Spleen (tissue), 7 donors: ENCODE results near the gene ACOX3.

Experiments
- CTCF ChIP-seq, 11 experiments: fragments of 200-600 bp in 7 of 11; fragments of 450-650 bp in 4 of 11; sonication (generic) in 4 of 11; IDR thresholded peaks in 8 of 11; conservative IDR thresholded peaks in 3 of 11; 1 replicate in 7 of 11; 2 replicates in 4 of 11; pipeline versions ENCODE4 v1.4.0 to v1.8.0; 2016 to 2021; ENCODE audit warnings: antibody characterized with exemption in 11 of 11, inconsistent platforms in 4 of 11, mild to moderate bottlenecking in 1 of 11
- POLR2A ChIP-seq, 3 donors: fragments of 450-650 bp; IDR thresholded peaks; one replicate each; pipeline ENCODE4 v1.5.1; 2017; ENCODE audit warnings: antibody characterized with exemption in 3 of 3, mild to moderate bottlenecking in 1 of 3
- donor health status: DM: no; HTN: no; CAD: no; lungs with moderate emphysema.
- donor health status: DM: no; HTN: no; CAD: no.
- donor health status: DM: no; HTN: no; CAD: no.

GRCh38 chr4:8435656-8436121, 4.8 kb downstream of the ACOX3 start:
- TF ChIP-seq CTCF (IDR thresholded peaks at IDR 0.05 in 8 of 11, conservative IDR thresholded peaks at IDR 0.05 in 3 of 11), result no peak
- no peak for TF ChIP-seq POLR2A (IDR thresholded peaks at IDR 0.05)
